Stimulated activated naive CD8-positive, alpha-beta T cell treated with anti-CD3 and anti-CD28 coated beads, Interleukin-15, Interleukin-2, amounts not matched to agents 100 U/mL and 50 U/mL, for 24 hours (primary cell): Measurements from ENCODE around the gene BSDC1.
"Not testable (repeated sequence)": the region's sequence is repeated elsewhere in the genome, so short reads cannot be mapped to it uniquely, and the experiment has no call there.

Experiments
- ATAC-seq: fragments of 150-1000 bp; cut with Tn5 transposase; one replicate; pipeline ENCODE4 v1.10.0; 2021
- DNase-seq: peaks from one replicate; pipeline ENCODE4 v3.0.0; 2021

The BSDC1 gene, protein sequence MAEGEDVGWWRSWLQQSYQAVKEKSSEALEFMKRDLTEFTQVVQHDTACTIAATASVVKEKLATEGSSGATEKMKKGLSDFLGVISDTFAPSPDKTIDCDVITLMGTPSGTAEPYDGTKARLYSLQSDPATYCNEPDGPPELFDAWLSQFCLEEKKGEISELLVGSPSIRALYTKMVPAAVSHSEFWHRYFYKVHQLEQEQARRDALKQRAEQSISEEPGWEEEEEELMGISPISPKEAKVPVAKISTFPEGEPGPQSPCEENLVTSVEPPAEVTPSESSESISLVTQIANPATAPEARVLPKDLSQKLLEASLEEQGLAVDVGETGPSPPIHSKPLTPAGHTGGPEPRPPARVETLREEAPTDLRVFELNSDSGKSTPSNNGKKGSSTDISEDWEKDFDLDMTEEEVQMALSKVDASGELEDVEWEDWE

DNA sequence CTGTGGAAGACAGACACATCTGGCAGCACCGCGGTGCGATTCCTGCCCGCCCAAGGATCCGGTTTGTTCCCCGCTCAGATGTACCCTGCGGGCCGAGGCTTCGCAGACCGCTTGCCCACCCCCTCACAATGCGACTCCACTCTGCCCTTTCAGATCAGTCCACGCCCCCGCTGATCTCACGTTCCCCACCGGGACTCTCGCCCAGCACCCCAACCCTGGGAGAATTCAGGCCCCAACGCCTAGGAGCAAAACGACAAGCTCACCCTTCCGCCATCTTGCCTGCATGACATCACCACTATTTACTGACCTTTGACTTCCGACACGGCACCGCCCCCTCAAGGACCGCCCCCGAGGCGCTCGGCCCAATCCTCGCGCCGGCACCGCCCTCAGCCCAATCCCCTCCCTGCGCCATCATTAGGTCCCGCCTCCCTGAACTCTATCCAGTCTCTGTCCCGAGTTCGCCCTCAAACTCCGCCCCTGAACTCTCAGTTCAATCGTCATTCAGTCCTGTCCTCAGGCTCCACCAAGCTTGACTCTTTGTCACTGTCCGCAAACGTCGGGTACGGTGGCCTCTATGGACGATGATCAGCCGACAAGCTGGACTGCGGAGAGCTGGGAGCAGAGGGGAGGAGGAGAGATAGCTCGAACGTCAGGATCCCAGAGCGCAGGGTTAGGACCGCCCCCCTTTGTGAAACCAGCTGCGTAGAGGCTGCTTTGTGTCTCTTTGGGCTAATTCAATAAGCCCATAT is at the start of gene BSDC1:
TSS of gene BSDC1 (minus strand) at position 301 of the 749 bp plus-strand sequence. CDS start at position 274, 27 bp downstream.
- DNase-seq (peak; percentile 99), ATAC-seq (peak; percentile 99)

DNA sequence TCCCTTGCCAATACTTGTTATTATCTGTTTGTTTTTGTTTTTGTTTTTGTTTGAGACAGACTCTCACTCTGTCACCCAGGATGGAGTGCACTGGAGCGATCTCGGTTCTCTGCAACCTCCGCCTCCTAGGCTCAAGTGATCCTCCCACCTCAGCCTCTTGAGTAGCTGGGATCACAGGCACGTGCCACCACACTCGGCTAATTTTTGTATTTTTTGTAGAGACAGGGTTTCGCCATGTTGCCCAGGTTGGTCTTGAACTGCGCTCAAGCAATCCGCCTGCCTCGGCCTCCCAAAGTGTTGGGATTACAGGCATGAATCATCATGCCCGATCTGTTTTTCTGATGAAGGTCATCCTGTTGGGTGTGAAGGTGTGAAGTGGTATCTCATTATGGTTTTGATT is 47.2 kb upstream of the BSDC1 start:
- DNase-seq, ATAC-seq: not testable (repeated sequence)

DNA sequence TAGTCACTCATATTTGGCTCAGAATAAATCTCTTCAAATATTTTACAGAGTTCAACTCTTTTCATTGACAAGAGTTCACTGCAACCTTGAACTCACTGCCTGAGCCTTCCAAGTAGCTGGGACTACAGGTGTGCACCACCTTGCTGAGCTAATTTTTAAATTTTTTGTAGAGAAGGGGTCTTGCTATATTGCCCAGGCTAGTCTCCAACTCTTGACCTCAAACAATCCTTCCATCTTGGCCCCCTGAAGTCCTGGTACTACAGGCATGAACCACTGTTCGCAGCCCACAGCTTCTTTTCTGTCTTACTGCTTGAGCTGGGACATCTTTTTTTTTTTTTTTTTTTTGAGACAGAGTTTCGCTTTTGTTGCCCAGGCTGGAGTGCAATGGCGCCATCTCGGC is 44.5 kb upstream of the BSDC1 start:
- not testable (repeated sequence) for DNase-seq, ATAC-seq

DNA sequence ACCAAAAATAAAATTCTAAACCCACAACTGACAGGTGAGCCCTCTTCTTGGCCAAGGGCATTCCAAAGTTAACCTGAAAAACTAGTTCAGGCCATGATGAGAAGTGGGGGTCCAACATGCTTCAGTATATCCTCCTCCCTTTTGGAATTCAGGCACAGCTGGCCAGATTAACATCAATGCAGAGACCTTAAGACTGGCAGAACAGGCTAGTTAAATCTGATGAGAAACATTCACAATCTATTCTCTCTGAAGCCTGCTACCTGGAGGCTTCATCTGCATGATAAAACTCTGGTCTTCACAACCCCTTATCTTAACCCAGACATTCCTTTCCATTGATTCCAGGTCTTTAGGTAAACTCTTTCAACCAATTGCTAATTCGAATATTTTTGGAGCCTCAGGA is 43.9 kb upstream of the BSDC1 start:
- DNase-seq (no peak), ATAC-seq (no peak)

DNA sequence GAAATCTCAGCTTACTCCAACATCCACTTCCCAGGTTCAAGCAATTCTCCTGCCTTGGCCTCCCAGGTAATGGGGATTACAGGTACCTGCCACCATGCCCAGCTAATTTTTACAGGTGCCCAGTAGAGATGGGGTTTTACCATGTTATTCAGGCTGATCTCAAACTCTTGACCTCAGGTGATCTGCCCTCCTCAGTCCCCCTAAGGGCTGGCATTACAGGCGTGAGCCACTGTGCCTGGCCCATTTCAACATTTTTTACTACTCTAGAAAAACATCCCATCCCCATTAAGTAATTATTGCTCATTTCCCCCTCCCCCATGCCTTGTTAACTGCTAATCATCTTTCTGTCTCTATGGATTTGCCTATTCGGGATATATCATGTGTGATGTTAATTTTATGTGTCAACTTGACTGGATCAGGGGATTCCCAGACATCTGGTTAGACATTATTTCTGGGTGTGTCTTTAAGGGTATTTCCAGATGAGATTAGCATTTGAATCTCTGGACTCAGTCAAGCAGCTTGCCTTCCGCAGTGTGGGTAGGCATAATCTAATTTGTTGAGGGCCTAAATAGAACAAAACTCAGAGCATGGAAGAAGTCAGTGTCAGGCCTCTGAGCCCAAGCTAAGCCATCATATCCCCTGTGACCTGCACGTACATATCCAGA is 37.6 kb upstream of the BSDC1 start:
- DNase-seq = no peak
- ATAC-seq = no peak

DNA sequence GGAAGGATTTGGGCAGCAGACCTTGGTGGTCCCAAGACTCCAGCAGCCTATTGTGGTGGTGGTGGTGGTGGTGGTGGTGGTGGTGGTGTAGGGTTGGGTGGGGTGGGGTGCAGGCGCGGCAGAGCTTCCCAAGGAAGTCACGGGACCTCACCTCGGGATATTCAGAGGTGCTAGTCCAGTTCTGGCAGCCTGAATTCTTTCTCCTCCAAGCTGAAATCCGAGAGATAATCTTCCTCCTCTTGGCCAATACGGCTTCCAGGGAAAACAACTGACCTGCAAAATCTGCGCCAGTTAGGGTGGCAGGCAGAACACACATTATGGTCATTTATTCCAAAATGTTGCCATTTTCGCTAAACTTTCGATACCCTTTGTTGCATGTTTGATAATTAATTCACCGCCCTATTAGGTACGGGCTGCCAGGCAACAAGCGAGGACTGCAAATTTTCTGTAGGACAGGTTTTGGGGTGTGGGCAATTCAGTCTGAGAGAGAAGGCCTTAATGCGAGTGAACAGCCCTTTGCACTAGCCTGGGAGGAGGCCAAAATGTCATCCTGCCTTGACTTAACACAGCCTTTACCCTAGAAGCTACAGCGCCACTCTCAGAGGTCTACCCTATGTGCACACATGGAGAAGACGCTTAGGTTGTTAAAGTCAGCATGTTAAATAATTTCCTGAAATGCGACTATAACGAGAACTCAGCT is 33.2 kb upstream of the BSDC1 start:
- no peak for DNase-seq
- no peak for ATAC-seq

DNA sequence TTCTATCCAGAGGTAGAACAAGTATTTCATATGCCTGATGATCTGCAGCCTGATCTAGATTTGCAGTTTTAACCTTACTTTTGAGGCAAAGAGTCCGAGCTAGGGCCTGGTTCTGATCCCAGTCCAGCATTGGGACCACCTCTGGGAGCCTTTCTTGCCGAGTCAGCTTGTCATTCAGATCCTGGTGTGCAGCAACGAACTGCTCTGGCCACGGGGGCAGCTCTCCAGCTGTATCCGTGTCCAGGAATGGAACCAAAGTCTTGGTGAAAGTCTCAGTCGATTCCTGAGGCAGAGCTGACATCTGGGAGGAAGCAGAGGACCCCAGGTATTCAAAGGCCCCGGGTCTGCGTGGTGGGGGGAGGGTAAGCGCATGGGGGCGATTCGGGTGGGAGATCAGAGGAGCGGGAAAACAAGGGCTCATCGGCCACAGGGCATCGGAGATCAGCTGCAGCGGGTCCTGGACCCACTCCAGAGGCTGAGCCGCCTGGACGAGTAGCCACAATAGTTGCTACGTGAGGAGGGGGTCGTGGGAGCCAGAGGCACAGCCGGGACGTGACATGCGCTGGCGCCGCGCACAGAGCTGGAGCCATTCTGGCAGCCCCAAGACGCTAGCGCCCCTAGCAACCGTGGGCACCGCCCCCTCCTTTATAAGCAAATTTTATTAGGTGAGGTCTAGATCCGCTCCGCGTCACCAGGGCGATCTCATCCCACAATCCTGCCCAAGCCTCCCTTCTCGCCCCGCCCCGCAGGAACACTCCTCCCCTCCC is 32.4 kb upstream of the BSDC1 start:
- no peak for DNase-seq
- ATAC-seq = no peak

DNA sequence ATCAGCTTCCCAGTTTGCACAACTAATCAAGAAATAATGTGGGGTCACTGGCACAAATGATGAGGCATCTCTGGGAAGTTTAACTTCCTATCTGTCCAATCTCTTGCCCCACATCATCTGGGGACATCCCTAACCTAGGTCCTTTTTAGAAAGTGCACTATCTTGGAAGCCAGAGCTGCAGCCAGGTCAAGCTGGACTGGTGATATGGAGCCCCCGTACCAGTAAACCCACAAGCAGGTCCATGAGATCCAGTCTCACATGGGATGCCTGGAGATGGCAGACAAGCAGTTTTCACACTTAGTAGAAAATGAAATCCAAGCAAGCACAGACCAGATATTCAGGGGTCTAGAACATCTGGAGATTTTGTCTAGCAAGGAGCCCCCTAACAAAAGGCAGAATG is 27.5 kb upstream of the BSDC1 start:
- DNase-seq (no peak), ATAC-seq (no peak)

DNA sequence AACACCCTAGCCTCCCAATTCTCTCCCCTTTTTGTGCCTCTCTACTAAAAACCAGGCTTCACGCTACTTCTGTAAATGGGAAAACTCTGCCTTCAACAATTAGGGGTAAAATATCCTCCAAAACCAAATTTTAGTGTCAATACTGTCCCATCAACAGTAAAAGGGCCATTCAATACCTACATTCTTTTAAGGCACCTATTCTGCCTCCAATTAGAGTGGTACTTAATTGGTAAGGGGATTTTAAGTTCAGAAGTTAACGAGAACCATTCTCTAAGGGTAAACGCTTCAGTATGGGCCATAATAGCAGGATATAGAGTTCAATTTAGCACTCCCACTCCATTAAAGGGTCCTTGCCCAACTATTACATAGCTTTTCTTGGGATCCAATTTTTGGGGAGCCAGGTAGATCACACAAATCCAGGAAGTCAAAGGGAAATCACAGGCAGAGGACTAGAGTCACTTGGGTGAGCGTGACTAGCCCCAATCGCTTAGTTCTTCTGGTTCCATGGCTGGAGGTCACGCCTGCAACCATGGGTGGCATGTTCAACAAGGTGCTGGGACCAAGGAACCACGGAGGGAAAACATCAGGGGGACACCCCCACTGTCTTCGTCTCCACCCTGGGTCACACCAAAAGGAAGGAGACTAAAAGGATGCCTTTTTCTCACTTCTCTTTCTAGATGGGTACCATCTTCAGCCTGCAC is 20.1 kb upstream of the BSDC1 start:
- no peak for DNase-seq
- ATAC-seq = no peak

DNA sequence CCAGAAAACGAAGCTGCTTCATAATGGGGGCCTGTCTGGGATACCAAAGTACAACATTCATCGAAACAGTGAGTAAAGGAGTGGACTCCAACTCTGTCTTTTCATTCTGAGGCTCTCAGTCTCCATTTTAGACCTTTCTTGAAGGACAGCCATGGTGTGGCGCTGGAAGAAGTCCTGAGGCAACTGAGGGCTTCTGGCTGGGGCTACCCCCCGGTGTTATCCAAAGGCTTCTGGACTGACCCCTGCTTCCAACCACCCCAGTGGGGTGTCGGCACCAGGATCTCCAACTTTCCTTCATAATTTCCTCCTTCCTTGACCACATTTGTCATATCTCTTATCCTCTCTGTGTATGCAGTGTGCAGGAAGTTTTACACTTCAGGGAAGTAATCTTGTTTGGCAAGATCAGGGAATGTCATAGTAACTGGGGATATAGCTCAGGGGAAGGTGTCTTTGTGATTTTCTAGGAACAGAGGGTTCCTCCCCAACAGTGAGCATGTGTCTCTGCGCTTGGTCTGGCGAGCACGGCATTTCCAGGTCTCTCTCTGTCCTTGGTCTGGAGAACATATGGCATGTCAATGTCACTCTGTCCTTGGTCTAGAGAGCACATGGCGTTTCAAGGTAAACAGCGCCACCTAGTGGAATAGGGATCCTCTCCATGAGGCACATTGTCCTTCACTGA is 19.4 kb upstream of the BSDC1 start:
- peak; percentile 86 for ATAC-seq
- peak; percentile 74 for DNase-seq

DNA sequence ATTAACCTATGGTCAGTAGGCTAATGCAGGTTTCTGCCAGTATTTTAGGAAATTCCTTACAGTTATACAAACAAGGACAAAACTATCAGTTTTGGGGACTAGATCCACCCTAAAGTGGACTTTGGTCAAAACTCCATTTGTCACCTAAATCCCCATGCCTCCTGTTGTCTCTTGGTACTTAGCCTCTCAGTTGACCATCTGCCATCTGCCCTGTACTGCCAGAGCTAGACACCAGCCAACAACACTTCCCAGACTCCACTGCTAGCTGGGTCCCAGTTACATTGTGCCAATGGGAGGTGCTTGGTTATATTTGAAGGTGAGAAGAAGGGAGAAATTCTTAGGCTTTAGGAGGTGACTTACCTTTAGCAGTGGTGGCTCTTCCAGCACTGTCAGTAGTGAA is 17.0 kb upstream of the BSDC1 start:
- ATAC-seq (no peak), DNase-seq (no peak)

DNA sequence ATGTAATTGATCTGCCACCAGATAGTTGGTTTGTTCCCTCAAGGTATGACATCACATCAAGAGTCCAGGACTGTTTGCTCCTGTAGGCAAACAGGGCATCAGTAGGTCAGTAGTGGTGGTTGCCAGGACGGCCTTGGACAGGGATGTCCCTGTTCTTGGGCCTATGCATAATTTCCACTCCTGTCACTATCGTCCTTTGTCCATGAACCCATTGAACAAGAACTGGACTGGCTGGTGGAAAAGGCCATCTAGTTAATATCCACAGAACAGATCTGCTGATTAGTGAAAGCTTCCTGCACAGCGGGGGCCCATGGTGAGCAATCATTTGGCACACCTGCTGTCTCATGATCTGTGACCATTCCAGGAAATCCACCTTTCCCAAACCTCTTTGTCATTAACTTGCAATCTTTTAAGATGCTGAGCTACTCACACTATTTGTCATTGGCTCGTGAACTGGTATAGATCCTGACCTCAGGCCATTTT is 12.4 kb upstream of the BSDC1 start:
- DNase-seq (no peak), ATAC-seq (no peak)

DNA sequence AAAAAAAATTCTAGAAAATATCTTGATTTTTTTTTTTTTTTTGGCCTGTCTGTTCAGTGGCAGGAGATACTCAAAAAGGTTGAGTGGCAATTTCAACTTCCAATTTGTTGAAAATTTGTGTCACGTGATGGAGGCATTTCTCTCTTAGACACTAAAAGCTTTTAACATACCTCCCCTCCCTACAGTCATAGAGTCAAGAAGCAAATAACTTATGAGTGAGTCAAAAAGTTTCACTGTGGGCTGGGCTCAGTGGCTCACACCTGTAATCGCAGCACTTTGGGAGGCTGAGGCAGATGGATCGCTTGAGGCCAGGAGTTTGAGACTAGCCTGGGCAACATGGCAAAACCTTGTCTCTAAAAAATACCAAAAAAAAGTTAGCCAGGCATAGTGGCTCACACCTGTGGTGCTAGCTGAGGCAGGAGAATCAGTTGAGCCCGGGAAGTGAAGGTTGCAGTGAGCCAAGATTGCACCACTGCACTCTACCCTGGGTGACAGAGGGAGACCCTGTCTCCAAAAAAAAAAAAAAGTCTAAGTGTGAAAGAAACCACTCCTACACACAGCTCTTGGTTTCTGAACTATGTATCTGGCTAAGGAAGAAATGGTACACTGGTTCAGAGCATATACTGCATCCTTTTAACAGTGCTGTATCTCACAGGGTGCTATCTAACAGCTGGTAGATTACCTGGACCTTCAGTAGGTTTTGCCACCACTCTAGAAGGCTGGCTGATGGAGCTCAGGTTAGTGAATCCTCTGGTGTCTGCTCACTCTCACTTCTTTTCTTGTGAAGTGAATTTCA is 11.6 kb upstream of the BSDC1 start:
- DNase-seq (no peak), ATAC-seq (no peak)

DNA sequence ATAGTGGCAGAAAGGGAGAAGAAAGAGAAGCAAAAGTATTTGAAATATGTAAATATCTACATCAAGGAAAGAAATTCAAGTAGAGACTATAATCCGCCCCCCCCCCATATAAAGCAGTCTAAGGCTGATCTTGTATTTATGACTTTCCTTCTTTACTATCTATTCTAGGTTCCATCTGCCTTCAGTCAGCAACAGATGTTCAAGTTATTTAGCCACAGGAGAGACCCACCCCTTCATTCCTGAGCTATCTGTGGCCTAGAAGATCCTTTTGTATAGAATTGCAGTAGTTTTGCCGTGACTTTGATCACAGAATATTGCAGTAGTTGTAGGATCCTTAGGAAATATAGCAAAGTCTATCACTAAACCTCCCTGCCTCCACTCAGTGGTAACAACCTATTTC is 10.7 kb upstream of the BSDC1 start:
- DNase-seq = no peak
- ATAC-seq = no peak

DNA sequence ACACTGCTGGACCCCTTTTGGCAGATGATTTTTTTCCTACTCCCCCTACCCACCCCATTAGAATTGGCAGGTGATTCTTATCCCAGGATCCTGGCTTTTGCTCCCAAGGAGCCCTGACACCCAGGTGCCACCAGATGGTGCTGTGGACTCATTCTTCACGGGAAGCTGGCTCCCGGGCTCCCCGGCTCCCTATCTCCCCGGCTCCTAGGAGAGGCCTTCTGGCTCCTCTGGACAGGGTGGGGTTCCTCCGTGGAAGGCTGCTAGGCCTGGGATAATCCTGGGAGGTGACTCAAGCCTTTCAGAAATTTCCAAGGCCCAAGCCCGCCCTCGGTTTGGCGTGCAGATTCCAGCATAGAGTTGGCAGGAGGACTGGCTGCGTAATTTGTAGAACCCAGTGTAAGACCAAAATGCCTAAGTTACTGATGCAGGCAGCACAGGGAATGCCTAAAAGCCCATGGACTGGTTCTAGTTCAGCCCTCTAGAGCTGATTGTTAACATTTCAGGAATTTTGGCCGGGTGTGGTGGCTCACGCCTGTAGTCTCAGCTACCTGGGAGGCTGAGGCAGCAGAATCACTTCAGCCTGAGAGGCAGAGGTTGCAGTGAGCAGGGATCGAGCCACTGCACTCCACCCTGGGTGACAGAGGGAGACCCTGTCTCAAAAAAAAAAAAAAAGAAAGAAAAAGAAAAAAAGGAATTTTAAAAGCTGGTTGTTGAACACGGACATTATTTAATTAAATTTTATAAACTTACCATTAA is 6.8 kb upstream of the BSDC1 start:
- ATAC-seq = peak; percentile 66
- peak; percentile 70 for DNase-seq

DNA sequence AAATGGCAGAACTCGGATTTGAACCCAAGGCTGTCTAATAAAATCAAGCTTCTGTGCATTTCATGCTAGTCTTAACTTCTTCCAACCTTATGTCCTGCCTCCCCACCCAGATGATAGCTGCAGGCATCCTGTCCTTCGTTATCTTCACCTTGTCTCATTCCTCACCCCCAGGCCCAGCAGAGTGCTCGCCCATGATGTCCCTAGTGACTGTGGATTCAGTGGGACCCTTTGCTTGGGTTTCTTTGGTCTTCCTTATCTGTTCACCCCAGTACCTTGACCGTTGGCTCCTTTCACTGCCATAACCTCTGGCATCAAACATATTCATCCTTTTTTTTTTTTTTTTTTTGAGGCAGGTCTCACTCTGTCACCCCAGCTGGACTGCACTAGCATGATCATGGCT is 5.6 kb upstream of the BSDC1 start:
- DNase-seq = no peak
- ATAC-seq = no peak

DNA sequence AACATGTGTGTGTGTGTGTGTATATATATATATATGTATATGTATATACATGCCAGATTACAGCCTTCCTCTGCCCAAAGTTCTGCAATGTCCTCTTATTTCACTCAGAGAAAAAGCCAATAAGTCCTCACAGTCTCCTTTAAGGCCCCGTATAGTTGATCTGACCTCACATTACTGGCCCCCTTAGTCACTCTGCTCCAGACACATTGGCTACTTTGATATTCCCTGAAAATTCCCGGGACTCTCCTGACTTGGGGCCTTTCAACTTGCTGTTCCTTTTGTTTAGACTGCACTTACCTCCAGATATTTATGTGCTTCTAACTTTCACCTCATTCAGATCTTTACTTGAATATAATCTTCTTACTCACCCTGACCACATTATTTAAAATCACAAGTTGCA is 4.2 kb upstream of the BSDC1 start:
- ATAC-seq (no peak), DNase-seq (no peak)

DNA sequence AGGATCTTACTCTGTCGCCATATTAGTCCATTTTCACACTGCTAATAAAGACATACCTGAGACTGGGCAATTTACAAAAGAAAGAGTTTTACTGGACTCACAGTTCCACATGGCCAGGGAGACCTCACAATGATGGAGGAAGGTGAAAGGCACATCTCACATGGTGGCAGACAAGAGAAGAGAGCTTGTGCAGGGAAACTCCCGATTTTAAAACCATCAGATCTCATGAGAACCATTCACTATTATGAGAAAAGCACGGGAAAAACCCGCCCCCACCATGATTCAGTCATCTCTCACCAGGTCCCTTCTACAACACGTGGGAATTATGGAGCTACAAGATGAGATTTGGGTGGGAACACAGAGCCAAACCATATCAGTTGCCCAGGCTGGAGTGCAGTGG is 2.3 kb upstream of the BSDC1 start:
- ATAC-seq, DNase-seq: not testable (repeated sequence)
